ENCODE data around the gene GRPEL1. TPM values are rescaled to one million over a fixed set of nuclear protein-coding genes. Genes with fewer than 3 reads are reported as not detected.

GRPEL1 gene
- total and polyA plus RNA-seq, 2 of the 8 experiments (the other 6 are each of a cell fraction or from before 2014, with no cell fraction given): 13.5 to 39.9 TPM

GRCh38 chr4:7107166-7107905 is 39.5 kb upstream of the GRPEL1 start (continued):
- TF ChIP-seq ATF3 (IDR thresholded peaks at IDR 0.05; ENCODE audit: insufficient read depth, low read depth, low read length): no peak
